ENCODE measurements around the gene MMP15. TPM values are rescaled to one million over a fixed set of nuclear protein-coding genes. Genes with fewer than 3 reads are reported as not detected.

MMP15 gene
- total RNA-seq, 4 donors from 2014 or later, result 48.0 to 161 (median 92.3) TPM

GRCh38 chr16:58042886-58043515 is 17.4 kb downstream of the MMP15 start:
- intact Hi-C loops (cut with DNase I; ENCODE audit: low total_unique reads) (no loop called here), in situ Hi-C loops (cut with MboI; ENCODE audit: low pct_ligation_motif_present in 1 of 4, low pct_unique_long_range_greater_than_20kb in 1 of 4, low sequenced_read_pairs in 3 of 4) (no loop called here)
- DNase-seq, result no peak
- TF ChIP-seq POLR2A (IDR thresholded peaks at IDR 0.05) (no peak), POLR2AphosphoS5 (IDR thresholded peaks at IDR 0.05) (no peak), EP300 (IDR thresholded peaks at IDR 0.05; ENCODE audit: low read depth) (no peak)
- TF ChIP-seq, protein P1, sequence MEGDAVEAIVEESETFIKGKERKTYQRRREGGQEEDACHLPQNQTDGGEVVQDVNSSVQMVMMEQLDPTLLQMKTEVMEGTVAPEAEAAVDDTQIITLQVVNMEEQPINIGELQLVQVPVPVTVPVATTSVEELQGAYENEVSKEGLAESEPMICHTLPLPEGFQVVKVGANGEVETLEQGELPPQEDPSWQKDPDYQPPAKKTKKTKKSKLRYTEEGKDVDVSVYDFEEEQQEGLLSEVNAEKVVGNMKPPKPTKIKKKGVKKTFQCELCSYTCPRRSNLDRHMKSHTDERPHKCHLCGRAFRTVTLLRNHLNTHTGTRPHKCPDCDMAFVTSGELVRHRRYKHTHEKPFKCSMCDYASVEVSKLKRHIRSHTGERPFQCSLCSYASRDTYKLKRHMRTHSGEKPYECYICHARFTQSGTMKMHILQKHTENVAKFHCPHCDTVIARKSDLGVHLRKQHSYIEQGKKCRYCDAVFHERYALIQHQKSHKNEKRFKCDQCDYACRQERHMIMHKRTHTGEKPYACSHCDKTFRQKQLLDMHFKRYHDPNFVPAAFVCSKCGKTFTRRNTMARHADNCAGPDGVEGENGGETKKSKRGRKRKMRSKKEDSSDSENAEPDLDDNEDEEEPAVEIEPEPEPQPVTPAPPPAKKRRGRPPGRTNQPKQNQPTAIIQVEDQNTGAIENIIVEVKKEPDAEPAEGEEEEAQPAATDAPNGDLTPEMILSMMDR (IDR thresholded peaks at IDR 0.05), result no peak
- Histone ChIP-seq H3K27me3 (no peaks in the 10 kb centered on the region), H3K4me3 (no peak overlapping the region), H3K4me1 (peaks cover 0 to 12% (median 2%) of the 10 kb centered on the region in 4 donors), H3K27ac (no peak overlapping the region), H3K36me3 (peaks cover 0 to 5% (median 0%) of the 10 kb centered on the region in 4 donors), H3K9me3 (no peaks in the 10 kb centered on the region)
- WGBS, 2 donors (ENCODE audit: low coverage in 1 of 2), result 97% methylated on average over 16 of the region's 16 CpGs; no CpG with 5 or more reads in 1 of the 2 donors

GRCh38 chr16:58043571-58044155 is 18.1 kb downstream of the MMP15 start:
- in situ Hi-C loops (cut with MboI; ENCODE audit: low pct_ligation_motif_present in 1 of 4, low pct_unique_long_range_greater_than_20kb in 1 of 4, low sequenced_read_pairs in 3 of 4), result no loop called here

DNA sequence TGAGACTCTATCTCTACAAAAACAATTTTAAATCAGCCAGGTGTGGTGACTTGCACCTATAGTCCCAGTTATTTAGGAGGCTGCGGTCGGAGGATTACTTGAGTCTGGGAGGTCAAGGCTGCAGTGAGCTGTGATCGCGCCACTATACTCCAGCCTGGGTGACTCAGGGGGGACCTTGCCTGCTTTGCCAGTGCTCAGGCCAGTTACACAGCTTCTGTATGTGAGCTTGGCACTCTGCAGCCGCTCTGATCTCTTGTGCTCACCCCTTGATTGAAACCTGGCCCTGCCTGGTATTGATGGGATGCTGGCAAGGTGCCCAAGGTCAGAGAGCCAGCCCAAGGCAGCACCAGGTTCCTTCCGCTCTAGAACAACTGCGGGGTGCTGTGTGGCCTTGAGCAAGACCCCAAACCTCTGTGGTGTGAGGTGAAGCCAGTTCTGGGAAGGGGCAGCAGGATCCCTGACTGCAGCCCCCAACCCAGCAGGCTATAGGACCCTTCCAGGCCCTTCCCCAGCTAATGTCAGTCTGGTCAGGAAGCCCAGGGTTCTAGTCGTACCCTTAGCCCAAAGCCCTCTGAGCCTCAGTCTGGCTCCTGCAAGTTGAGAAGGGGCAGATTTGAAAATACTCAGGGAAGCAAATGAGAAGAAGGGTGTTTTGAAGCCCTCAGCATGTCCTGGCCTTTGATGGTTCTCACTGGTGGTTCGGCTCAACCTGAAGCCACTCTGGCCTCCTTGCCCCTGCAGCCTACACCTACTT is 18.9 kb downstream of the MMP15 start:
- Histone ChIP-seq H3K4me1 (peaks cover 0 to 12% (median 2%) of the 10 kb centered on the region in 4 donors), H3K36me3 (peaks cover 0 to 5% (median 0%) of the 10 kb centered on the region in 4 donors), H3K27ac (no peak overlapping the region), H3K27me3 (no peaks in the 10 kb centered on the region), H3K4me3 (no peak overlapping the region), H3K9me3 (no peaks in the 10 kb centered on the region)
- TF ChIP-seq POLR2A (IDR thresholded peaks at IDR 0.05), result no peak
- TF ChIP-seq EP300 (IDR thresholded peaks at IDR 0.05; ENCODE audit: low read depth), result no peak
- TF ChIP-seq, protein P1 (IDR thresholded peaks at IDR 0.05), result no peak
- TF ChIP-seq POLR2AphosphoS5 (IDR thresholded peaks at IDR 0.05), result no peak
- in situ Hi-C loops (cut with MboI; ENCODE audit: low pct_ligation_motif_present in 1 of 4, low pct_unique_long_range_greater_than_20kb in 1 of 4, low sequenced_read_pairs in 3 of 4) (no loop called here), intact Hi-C loops (cut with DNase I; ENCODE audit: low total_unique reads) (no loop called here)
- WGBS, 2 donors (ENCODE audit: low coverage in 1 of 2), result 90% methylated on average over 9 of the region's 9 CpGs; no CpG with 5 or more reads in 1 of the 2 donors
- DNase-seq, result no peak

More at GRCh38 chr16:58043571-58044155, 18.1 kb downstream of the MMP15 start:
- Histone ChIP-seq H3K4me3 (no peak overlapping the region), H3K27ac (no peak overlapping the region), H3K36me3 (peaks cover 0 to 5% (median 0%) of the 10 kb centered on the region in 4 donors), H3K9me3 (no peaks in the 10 kb centered on the region), H3K27me3 (no peaks in the 10 kb centered on the region), H3K4me1 (peaks cover 0 to 12% (median 2%) of the 10 kb centered on the region in 4 donors)
- WGBS, 2 donors (ENCODE audit: low coverage in 1 of 2), result 90 to 92% methylated on average over 2 to 7 of the region's 7 CpGs
- no peak for DNase-seq
- TF ChIP-seq EP300 (IDR thresholded peaks at IDR 0.05; ENCODE audit: low read depth) (no peak), POLR2A (IDR thresholded peaks at IDR 0.05) (no peak), POLR2AphosphoS5 (IDR thresholded peaks at IDR 0.05) (no peak)
- TF ChIP-seq, protein P1 (IDR thresholded peaks at IDR 0.05), result no peak
- intact Hi-C loops (cut with DNase I; ENCODE audit: low total_unique reads), result no loop called here

GRCh38 chr16:58045096-58045495 is 19.5 kb downstream of the MMP15 start:
- no peaks in the 10 kb centered on the region for H3K27me3 ChIP-seq
- peaks cover 0 to 12% (median 2%) of the 10 kb centered on the region in 4 donors for H3K4me1 ChIP-seq
- TF ChIP-seq EP300 (IDR thresholded peaks at IDR 0.05; ENCODE audit: low read depth), result no peak
- TF ChIP-seq, protein P1 (IDR thresholded peaks at IDR 0.05), result no peak
- TF ChIP-seq POLR2A (IDR thresholded peaks at IDR 0.05), result no peak
- TF ChIP-seq POLR2AphosphoS5 (IDR thresholded peaks at IDR 0.05), result no peak
- DNase-seq, result no peak
- H3K27ac ChIP-seq, result no peak overlapping the region
- WGBS, 2 donors (ENCODE audit: low coverage in 1 of 2), result 89% methylated on average over 29 of the region's 31 CpGs; no CpG with 5 or more reads in 1 of the 2 donors
- H3K9me3 ChIP-seq, result no peaks in the 10 kb centered on the region
- intact Hi-C loops (cut with DNase I; ENCODE audit: low total_unique reads) (no loop called here), in situ Hi-C loops (cut with MboI; ENCODE audit: low pct_ligation_motif_present in 1 of 4, low pct_unique_long_range_greater_than_20kb in 1 of 4, low sequenced_read_pairs in 3 of 4) (no loop called here)
- H3K36me3 ChIP-seq, result peaks cover 0 to 5% (median 0%) of the 10 kb centered on the region in 4 donors
- H3K4me3 ChIP-seq, result no peak overlapping the region

All from transverse colon (tissue), 4 donors.